HG03025 (cell line): Measurements from ENCODE around the gene TLR1.

Source experiments
- ATAC-seq: cut with Tn5 transposase; IDR thresholded peaks from one replicate; pipeline ENCODE4 v1.9.1; 2021; ENCODE audit warnings: mild to moderate bottlenecking, moderate library complexity; ENCODE audit not compliant: unreplicated experiment, low FRiP score

The TLR1 gene

DNA sequence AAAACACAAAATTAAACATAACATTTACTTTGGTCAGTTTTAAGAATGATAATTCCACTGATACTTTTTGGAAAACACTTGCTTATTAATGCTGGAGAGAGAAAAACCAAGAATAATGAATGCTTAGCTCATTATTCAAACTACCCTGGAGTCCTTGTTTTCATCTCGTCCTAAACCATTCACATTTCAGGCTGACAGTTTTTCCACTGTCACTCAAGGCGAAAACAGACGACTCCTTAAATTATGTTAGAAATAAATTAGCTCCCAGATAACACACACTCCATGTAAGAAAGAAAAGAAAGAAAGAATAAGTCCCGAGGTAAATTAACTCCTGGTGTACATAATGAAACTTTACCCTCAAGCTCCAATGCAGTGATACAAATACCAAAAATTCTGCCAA lies 55.3 kb downstream of the TLR1 start:
- no peak for ATAC-seq

GRCh38 chr4:38747629-38748028 lies 57.0 kb downstream of the TLR1 start:
- ATAC-seq = no peak
